T-helper 2 cell treated with Interferon-gamma antibody and Interleukin-4, amounts not matched to agents 5 μg/mL and 100 μg/mL, for 36 hours (primary cell): ENCODE results near the gene PRKN.
"Not testable (repeated sequence)": the region's sequence is repeated elsewhere in the genome, so short reads cannot be mapped to it uniquely, and the experiment has no call there.

Experiments
- DNase-seq: peaks from one replicate; pipeline ENCODE4 v3.0.0; 2021; ENCODE audit warnings: low spot score
- H3K27ac Mint-ChIP-seq: one replicate; pipeline ENCODE4 v1.8.0; 2021; ENCODE audit warnings: mild to moderate bottlenecking, mixed read lengths
- H3K27me3 Mint-ChIP-seq: one replicate; pipeline ENCODE4 v1.8.0; 2021; ENCODE audit warnings: low read depth, mixed read lengths
- H3K36me3 Mint-ChIP-seq: one replicate; pipeline ENCODE4 v1.8.0; 2021; ENCODE audit warnings: low read depth, mixed read lengths
- H3K4me1 Mint-ChIP-seq: one replicate; pipeline ENCODE4 v1.8.0; 2021; ENCODE audit warnings: low read depth, mixed read lengths
- H3K4me3 Mint-ChIP-seq: one replicate; pipeline ENCODE4 v1.8.0; 2022; ENCODE audit warnings: mild to moderate bottlenecking, moderate library complexity, mixed read lengths
- H3K9me3 Mint-ChIP-seq: one replicate; pipeline ENCODE4 v1.8.0; 2021; ENCODE audit warnings: mixed read lengths

PRKN gene

DNA sequence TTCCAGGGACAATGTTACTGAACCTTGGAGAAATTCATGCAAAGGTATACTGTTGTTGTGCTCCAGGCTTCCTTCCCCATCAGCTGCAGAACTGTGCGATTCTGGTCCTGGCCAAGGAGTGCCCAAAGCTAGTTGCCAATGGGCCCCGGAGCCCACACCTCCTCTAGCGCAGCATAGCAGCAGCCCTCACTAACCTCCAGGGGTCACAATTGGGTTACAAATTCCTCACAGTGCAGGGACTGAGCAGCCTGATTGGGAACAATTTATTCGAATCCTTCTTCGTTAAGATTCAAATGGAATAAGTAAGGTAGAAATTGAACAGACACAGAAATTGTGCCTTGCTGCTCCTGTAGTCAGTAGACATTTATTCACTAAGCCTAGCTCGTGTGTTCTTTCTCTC, 284.9 kb downstream of the PRKN start:
- no peak for DNase-seq
- Mint-ChIP-seq H3K27me3 (no peaks in the 10 kb centered on the region), H3K36me3 (no peaks in the 10 kb centered on the region), H3K9me3 (peaks cover 6% of the 10 kb centered on the region), H3K4me1 (no peaks in the 10 kb centered on the region), H3K27ac (no peak overlapping the region), H3K4me3 (no peak overlapping the region)

DNA sequence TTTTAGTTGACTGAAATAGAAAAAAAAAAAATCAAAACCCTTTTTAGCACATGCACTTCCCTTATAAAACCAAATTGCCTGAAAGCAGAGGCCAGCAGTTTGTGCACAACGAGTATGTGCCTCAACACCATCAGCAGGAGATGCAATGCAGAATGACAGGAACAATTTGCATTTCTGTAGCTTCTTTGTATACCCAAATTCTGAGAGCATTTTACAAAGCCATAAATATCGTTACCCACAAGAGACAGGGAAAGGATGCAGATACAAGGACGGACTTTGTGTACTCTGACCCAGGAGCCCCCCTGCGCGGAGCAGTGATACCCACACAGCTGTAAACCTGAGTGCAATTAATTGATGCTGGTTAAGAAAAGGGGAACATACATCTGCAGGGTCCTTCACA, 285.6 kb downstream of the PRKN start:
- Mint-ChIP-seq H3K27me3 (no peaks in the 10 kb centered on the region), H3K27ac (no peak overlapping the region), H3K36me3 (no peaks in the 10 kb centered on the region), H3K4me1 (no peaks in the 10 kb centered on the region), H3K9me3 (peaks cover 6% of the 10 kb centered on the region), H3K4me3 (no peak overlapping the region)
- DNase-seq: no peak

DNA sequence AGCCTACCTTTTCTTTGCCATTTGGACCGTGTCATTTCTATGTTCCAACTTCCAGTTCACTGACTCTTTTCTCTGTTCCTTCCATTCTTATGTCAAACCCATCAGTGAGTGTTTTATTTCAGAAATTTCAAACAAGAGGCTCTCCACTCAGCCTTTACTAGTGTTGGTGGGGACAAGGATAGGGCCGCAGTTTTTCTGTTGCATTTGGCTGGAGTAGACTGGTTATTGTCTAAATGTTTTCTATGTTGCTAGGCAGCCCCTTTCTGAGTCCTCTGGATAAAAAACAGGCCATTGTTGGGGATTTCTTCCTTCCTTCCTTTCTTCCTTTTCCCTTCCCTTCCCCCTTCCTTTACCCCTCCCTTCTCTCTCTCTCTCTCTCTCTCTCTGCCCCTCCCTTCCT, 288.6 kb downstream of the PRKN start:
- Mint-ChIP-seq H3K4me1 (no peaks in the 10 kb centered on the region), H3K27me3 (no peaks in the 10 kb centered on the region), H3K4me3 (no peak overlapping the region), H3K27ac (no peak overlapping the region), H3K36me3 (no peaks in the 10 kb centered on the region), H3K9me3 (peaks cover 6% of the 10 kb centered on the region)
- DNase-seq: no peak

DNA sequence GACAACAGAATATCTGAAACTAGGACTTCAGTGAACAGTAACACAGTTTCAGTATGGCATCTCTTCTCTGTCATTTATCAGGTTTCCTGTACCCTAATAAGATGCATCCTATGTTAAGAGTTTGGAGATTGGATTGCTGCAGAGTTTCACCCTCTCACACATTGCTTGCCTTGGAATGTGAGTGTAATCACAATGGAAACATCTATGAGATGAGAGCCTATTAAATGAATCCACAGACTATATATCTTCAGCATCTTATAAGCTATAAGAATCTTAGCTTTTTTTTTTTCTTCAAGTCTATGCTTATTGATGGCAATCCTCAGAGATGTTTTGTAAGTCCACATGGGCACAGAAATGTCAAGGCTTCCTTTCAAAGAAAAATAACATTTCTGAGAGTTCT, 292.5 kb downstream of the PRKN start:
- no peaks in the 10 kb centered on the region for H3K36me3 Mint-ChIP-seq
- no peak overlapping the region for H3K27ac Mint-ChIP-seq
- H3K27me3 Mint-ChIP-seq: no peaks in the 10 kb centered on the region
- no peak overlapping the region for H3K4me3 Mint-ChIP-seq
- peaks cover 6% of the 10 kb centered on the region for H3K9me3 Mint-ChIP-seq
- no peak for DNase-seq
- H3K4me1 Mint-ChIP-seq: no peaks in the 10 kb centered on the region

DNA sequence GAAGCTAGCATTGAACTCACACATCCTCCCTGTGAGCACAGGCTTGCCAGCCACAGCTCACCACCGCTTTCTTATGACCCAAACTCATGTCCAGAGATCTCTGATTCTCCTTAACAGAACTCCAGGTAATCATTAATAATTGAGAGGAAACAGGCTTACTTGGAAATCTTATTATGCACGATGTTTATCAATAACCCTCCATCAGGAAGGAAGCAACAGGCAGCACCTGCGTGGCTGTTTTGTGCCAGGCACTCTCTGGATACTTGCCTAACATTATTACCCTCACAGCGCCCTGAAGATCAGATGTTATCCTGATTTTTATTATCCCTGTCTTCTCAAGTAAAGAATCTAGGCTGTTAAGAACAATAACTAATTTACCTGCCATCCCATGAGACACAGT, 306.6 kb downstream of the PRKN start:
- Mint-ChIP-seq H3K27ac (no peak overlapping the region), H3K4me3 (no peak overlapping the region), H3K4me1 (no peaks in the 10 kb centered on the region), H3K9me3 (no peaks in the 10 kb centered on the region), H3K27me3 (no peaks in the 10 kb centered on the region), H3K36me3 (no peaks in the 10 kb centered on the region)
- DNase-seq: no peak

DNA sequence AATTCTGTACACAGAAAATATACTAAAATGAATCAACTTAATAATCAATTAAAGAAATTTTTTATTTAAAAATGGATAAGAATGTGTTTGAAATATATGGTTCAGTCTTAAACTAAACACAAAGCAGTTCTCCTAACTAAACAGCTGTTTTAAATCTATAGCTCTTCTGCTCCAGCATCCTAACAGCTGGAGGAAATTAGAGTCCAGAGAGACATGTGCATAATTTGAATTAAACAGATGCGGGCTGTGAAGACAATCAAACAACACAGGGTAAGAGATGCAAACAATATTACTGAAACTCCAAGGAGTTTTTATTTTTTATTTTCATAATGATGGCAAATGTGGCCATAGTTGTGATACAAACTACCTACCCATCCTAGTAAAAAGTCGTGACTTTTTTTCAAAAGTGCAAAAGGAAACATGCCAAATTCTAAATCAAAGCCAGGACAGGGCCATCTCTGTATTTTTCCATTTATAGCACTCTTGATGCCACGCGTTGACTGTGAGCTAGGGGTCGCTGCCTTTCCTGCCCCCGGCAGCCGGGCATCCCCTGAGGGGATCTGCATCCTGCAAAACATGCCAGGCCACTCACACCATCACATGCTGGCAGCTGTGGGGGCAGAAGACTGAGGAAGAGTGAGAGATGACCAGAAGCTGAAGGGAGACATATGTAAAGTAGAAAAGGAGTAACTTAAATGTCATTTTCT, 310.6 kb downstream of the PRKN start:
- Mint-ChIP-seq H3K4me1 (no peaks in the 10 kb centered on the region), H3K4me3 (no peak overlapping the region), H3K36me3 (no peaks in the 10 kb centered on the region), H3K27me3 (no peaks in the 10 kb centered on the region), H3K9me3 (no peaks in the 10 kb centered on the region), H3K27ac (no peak overlapping the region)
- DNase-seq: no peak

DNA sequence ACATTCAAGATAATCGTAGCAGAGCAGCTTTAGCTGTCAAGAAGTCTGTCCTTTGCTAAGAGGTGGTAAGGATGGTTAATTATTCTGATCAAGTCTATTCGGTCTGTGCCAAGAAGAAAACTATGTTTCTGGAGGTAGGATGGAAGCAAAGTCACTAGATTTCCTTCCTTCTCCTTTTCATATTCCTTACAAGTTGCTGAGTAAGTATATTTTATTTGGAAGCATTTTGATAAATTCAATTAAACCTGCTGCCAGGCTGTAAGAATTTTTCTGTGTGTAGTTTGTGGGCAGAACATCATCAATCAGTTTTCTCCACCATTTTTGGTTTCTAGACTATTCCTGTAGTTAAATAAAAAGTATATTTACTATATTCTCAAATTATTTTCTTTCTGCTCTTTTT, 311.3 kb downstream of the PRKN start:
- Mint-ChIP-seq H3K9me3 (no peaks in the 10 kb centered on the region), H3K36me3 (no peaks in the 10 kb centered on the region), H3K27me3 (no peaks in the 10 kb centered on the region), H3K27ac (no peak overlapping the region), H3K4me3 (no peak overlapping the region), H3K4me1 (no peaks in the 10 kb centered on the region)
- DNase-seq: no peak

DNA sequence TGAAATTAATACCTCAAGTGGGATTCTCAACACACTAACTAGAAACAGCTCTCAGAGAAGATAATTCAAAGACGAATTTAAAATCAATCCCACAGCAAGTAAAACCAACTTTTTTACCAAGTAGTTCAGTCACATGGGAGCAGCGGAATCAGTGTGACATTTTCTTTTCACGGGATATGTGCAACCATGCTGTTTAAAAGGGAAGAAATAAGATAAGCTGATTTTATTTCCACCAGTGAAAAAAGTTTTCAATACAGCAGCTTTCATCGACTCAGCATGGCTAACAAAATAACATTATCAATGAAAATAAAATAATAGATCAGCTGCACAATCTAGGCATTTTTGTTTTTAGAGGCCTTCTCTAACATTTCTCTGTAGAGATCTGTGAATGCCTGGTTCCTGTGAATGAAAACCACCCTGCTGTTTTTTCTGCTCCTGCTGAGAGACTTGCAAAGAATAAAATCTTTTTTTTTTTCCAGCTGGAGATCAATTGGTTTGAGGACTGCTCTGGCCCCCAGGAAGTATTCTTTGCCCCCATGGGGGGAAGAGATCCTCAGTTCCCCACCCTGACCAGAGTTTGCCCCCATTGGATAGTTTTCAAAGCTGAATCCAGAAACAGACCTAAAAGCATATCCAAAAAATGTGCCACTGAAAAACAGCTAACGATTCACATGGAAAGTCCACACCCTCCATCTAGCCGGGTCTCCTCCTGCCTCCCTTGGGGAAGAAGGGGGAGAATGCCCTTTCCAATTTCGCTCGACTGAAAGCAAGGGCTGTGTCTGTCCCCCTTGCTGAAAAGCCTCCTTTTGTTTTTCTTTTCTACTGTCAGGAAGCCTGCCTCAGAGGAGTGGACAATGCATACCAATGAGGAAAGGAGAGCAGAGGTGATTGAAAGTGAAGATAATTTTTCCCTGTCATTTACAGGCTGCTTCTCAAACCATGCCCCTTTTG, 317.6 kb downstream of the PRKN start:
- Mint-ChIP-seq H3K9me3 (no peaks in the 10 kb centered on the region), H3K4me1 (no peaks in the 10 kb centered on the region), H3K36me3 (no peaks in the 10 kb centered on the region), H3K27me3 (no peaks in the 10 kb centered on the region), H3K4me3 (no peak overlapping the region), H3K27ac (no peak overlapping the region)
- DNase-seq: no peak

DNA sequence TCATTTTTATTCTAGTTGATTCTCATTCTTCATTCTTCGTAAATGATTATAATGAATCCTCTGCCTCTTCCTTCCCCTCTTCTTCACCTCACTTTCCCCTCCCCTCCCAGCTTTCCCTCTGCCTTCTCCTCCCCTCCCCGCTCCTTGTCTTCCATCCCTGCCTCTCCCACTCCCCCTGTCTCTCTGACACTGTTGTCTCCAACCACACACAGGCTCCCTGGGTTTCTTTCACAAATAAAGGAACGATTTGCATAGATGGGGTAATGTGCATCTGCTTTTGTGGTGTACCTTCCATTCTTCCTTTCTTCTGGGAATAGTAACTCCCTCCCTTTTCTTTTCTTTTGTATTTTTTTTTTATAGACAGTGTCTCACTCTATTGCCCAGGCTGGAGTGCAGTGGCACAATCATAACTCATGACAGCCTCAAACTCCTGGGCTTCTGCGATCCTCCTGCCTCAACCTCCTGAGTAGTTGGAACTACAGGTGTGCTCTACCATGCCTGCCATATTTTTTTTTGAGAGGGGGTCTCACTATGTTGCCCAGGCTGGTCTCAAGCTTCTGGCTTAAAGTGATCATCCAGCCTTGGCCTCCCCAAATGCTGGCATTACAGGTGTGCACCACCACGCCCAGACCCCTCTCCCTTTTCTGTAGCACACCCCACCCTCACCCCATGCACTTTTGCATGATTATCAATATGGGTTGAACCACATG, 318.6 kb downstream of the PRKN start:
- H3K4me1 Mint-ChIP-seq: no peaks in the 10 kb centered on the region
- no peaks in the 10 kb centered on the region for H3K9me3 Mint-ChIP-seq
- H3K4me3 Mint-ChIP-seq: no peak overlapping the region
- H3K36me3 Mint-ChIP-seq: no peaks in the 10 kb centered on the region
- no peak for DNase-seq
- H3K27ac Mint-ChIP-seq: no peak overlapping the region
- no peaks in the 10 kb centered on the region for H3K27me3 Mint-ChIP-seq

DNA sequence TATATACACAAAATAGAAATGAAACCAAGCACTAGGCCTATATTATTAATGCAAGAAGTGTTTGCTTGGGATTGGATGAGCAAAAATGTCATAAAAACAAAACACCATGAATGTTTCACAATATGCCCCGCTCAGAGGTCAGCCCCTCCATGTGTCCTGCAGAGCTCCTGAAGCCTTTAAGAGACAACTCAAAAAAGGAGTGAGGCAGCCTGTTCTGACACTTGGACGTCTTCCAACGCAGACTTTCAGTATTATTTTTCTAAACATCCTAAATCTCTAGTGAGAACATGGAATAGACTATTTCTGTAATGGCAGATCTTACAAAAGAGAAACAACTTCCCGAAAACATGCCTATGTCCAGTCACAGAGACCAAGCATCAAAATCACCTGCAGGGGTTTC, 322.6 kb downstream of the PRKN start:
- Mint-ChIP-seq H3K4me3 (no peak overlapping the region), H3K27ac (no peak overlapping the region), H3K9me3 (no peaks in the 10 kb centered on the region), H3K36me3 (no peaks in the 10 kb centered on the region), H3K4me1 (no peaks in the 10 kb centered on the region), H3K27me3 (no peaks in the 10 kb centered on the region)
- no peak for DNase-seq

DNA sequence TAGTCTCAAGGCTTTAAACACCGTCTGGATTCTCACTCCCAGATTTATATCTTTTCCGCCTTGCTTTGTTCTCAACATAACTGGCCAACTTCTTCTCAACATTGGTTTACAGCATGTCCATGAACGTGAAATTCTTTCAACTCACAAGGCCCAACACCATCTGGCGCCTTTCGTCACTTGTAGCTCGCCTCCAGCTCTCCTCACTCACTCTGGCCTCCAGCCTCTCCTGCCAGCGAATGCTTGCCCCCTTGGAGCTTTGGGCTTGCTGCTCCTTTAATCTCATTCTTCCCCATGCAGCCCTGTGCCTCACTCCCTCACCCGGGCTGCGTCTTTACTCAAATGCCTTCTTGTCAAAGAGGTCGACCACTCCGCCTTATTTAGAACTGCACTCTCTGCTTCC, 324.5 kb downstream of the PRKN start:
- Mint-ChIP-seq H3K36me3 (no peaks in the 10 kb centered on the region), H3K4me1 (no peaks in the 10 kb centered on the region), H3K4me3 (no peak overlapping the region), H3K9me3 (no peaks in the 10 kb centered on the region), H3K27me3 (no peaks in the 10 kb centered on the region), H3K27ac (no peak overlapping the region)
- DNase-seq: no peak

DNA sequence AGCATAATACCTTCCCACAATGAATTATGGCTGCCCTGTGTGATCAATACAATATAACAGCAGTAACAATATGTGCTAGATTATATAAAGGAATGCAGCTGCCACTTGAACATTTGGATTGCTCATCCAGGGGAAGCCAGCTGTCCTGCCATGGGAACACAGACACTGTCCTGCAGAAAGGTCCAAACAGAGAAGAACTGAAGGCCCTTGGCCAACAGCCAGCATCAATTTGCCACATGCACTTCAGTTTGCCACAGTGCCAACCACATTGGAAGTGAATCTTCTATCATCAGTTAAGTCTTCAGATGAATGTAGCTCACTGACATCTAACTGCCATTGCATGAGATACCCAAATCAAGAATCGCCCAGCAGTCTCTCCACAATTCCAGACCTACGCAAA, 332.4 kb downstream of the PRKN start:
- Mint-ChIP-seq H3K27me3 (no peaks in the 10 kb centered on the region), H3K4me3 (no peak overlapping the region), H3K4me1 (no peaks in the 10 kb centered on the region), H3K9me3 (no peaks in the 10 kb centered on the region), H3K36me3 (no peaks in the 10 kb centered on the region), H3K27ac (no peak overlapping the region)
- no peak for DNase-seq

DNA sequence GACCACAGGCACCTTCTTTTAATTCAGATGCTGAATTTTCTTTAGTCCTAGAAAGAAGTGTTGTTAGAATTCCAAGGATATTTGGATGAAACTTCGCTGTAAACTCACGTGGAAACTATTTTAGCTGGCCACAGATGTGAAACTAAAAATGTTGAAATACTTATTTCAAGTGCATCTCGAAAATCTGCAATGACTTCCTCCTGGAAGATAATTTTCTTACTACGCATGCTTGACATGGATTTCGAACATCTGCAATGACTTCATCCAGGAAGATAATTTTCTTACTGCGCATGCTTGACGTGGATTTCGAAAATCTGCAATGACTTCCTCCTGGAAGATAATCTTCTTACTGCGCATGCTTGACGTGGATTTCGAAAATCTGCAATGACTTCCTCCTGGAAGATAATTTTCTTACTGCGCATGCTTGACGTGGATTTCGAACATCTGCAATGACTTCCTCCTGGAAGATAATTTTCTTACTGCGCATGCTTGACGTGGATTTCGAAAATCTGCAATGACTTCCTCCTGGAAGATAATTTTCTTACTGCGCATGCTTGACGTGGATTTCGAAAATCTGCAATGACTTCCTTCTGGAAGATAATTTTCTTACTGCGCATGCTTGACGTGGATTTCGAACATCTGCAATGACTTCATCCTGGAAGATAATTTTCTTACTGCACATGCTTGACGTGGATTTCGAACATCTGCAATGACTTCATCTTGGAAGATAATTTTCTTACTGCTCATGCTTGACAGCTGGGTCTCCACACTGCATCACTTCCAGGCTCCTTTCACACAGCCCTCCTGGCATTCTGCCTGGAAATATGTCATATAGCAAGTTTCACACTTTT, 336.4 kb downstream of the PRKN start:
- not testable (repeated sequence) for H3K36me3 Mint-ChIP-seq, H3K9me3 Mint-ChIP-seq, H3K27ac Mint-ChIP-seq, DNase-seq, H3K4me3 Mint-ChIP-seq, H3K4me1 Mint-ChIP-seq, H3K27me3 Mint-ChIP-seq
